HG03571 (cell line): Measurements from ENCODE around the gene MPDZ.

Experiments used
- ATAC-seq: cut with Tn5 transposase; IDR thresholded peaks from one replicate; pipeline ENCODE4 v1.9.1; 2021; ENCODE audit not compliant: unreplicated experiment

The MPDZ gene

DNA sequence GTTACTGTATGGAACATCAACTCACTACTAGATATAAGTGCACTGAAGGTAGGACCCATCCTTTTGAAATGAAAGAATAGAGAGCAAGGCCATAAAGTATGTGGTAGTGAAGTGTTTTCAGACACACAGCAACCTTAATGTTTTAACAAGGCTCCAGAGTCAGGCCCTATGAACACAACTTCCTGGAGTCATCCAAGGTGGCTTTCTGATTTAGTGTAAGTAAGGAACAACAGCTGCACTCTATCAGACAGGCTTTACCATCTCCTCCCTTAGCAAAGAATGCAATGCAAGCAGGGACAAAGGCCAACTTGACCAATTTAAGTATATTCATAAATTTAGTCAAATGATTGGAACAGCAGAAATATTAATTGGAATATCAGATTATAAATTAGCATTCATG is 90.1 kb downstream of the MPDZ start:
- ATAC-seq: no peak

DNA sequence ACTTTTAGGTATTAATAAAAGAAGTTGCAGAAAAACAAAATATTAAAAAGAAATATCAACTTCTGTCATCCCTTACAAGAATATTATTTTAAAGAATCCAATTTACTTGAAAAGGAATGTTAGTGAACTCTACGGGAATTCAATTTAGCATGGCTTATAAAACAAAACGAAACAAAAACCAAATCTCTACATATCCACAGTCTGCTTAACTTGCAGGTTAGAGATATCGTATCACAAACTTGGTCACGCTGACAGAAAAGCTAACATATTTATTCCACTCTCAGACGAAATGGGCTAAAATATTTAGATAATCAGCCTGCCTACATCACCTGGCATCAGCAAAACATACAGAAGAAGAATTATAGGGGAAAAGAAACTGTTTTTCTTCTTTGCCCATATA is 92.7 kb downstream of the MPDZ start:
- ATAC-seq: no peak

DNA sequence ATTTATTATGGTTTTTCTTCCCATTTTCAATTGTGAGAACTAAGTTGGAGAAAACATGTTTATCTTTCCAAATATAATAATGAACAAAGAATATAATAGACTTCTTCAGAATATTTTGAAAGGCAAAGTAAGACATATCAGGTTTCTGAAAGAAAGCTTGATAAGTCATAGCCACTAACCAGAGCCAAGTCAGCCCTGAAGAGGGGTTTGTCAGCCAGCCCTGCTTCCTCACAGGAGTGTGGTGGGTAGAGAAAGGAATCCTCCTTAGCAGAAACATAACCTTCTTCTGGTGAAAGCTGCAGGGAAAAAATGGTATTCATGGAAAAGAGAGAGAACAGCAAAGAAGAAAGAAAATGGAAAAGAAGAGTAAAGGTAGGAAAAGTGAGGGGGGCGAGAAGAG is 93.4 kb downstream of the MPDZ start:
- ATAC-seq: no peak

DNA sequence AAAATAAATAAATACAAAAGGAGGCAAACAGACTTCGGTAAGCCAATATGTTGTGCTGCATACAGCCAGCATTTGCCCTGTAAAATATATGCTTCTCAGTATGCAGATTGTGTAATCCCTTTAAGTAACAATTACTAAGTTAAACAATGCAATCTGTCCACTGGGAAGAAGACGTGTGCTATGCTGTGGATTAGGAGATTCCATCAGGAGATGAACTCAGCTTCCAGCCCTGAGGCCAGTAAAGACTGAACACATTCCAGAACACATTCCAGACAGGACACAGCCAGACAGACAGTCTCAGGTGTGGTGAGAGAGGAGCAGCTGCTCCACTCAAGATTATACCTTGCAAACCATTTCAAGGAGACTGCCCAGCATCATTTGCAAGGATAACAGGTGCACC is 97.8 kb downstream of the MPDZ start:
- ATAC-seq: no peak

DNA sequence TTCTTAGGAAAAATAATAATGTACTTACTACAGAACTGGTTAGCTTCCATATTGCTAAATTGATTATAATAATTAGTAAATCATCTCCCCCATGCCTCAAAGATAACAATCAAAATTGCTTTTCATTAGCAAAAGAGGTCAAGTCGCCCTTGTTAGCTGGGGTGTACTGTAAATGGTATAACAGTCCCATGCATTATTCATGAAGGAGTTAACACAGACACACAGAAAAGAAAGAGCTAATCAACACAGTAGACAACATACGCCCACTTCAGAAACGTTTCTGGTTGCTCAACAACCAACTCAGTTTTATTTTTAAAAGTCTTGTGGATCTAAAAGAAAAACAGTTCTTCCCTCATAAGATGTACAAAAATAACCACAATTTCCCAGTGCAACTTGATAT is 100.2 kb downstream of the MPDZ start:
- ATAC-seq: no peak

DNA sequence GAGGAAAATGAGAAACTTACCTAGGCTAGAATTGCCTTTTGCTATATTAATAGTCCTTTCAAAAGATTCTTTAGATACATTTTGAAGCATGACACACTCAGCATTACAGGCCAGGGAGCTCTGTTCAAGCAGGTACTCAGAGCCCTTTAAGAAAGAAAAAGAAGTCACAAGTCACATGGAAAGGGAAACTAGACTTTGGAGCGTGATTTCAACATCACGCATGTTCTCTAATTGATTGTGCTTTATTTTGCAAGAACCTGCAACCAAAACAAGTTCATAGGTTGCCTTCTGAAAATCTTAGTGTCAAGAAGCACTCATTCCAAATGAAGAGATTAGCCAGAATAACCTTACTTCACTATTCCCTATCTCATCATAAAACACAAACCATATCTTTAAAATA is 103.8 kb downstream of the MPDZ start:
- no peak for ATAC-seq

DNA sequence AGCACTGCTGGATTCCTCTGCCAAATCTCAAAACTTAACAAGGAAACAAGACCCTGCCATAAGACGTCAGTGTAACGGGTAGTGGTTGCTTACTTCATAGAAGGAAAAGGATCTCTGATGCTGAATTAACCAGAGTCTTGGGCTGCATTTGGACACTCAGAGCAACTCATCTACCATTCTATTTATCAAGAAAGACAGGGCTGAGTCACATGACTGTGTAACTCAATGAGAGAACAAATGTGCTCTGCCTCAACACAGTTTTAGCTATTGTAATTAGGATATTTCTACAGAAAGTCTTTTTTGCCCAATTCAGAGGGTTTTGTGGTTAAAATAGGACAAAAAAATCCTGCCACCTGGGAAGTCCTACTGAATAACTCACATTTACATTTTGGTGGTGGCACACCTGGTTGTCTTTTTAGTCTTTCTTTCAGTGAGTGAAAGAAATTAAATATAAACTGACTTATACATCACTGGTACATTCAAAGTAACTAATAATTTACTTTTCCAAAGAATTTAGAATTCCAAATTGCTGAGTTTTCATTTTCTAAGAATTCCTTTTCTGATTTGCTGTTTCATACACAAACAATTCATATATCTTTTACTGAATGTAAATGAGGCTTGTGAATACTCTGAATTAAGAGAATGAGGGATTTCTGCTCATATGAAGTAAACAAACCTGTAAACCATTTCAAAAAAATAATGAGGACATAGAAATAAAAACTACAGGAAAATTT is 104.4 kb downstream of the MPDZ start:
- no peak for ATAC-seq

DNA sequence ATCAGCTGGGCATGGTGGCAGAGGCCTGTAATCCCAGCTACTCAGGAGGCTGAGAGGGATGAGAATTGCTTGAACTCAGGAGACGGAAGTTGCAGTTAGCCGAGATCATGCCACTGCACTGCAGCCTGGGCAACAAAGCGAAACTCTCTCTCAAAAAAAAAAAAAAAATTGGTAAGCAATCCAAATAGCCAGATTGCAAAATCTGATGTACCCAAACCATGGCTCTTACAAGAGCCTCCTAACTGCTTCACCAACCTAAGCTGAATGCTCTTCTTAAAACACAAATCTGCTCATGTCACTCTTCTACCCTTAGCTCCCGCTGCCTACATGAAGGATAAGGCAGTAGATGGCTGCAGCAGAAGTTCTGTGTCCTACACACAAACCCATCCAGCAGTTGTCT is 105.9 kb downstream of the MPDZ start:
- ATAC-seq: no peak

DNA sequence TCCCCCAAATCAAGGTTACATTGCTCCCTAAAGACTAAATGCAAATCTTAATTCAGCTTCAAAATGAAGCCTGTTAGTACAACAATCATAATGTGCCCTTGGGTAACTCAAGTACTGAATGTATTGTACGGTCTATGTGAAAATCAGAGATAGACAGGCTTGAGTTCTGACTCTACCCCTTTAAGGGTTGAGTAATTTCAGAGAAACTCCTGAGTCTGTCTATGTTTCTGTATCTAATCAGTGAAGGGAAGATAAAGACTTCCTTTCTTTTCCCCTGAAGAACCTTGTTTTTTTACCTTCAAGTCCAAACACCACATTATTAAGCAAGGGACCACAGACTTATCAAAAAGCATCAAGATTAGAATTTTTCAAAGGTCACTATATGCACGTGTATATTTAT is 108.2 kb downstream of the MPDZ start:
- ATAC-seq: no peak

DNA sequence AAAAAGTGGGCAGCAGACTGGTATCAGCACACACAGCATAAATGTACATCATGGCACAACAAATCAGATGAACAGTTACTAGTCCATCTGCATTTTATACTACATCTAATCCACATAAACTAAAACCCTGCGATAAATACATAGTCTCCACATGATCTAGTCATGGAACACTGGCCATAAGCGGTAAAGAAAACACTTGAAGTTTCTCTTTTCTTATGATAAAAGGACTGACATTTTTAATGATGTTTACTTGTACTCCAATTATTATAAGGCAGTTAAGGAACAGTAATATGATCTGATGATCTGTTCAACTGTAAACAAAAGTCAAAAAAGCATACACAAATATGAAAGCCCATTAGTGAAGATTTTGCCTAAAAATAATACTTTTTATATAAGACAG is 112.5 kb downstream of the MPDZ start:
- ATAC-seq: no peak

DNA sequence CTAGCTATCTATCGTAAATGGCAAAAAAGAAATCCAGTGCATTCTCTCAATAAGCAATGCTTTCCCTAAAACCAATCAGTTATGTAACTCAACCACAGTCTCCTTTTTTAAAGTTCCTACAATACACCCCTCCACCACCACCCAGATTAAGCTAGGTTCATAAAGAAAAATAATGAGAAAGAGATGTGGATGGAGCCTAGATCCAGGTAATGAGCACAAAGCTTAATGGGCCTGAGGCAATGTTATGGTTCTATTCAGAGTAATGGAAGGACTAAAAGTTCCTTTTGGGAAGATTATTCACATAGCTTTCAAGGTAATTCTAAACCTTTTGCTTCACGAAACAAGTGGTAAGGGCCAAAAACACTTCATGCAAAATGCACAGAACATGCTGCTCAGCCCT is 113.5 kb downstream of the MPDZ start:
- ATAC-seq: no peak

DNA sequence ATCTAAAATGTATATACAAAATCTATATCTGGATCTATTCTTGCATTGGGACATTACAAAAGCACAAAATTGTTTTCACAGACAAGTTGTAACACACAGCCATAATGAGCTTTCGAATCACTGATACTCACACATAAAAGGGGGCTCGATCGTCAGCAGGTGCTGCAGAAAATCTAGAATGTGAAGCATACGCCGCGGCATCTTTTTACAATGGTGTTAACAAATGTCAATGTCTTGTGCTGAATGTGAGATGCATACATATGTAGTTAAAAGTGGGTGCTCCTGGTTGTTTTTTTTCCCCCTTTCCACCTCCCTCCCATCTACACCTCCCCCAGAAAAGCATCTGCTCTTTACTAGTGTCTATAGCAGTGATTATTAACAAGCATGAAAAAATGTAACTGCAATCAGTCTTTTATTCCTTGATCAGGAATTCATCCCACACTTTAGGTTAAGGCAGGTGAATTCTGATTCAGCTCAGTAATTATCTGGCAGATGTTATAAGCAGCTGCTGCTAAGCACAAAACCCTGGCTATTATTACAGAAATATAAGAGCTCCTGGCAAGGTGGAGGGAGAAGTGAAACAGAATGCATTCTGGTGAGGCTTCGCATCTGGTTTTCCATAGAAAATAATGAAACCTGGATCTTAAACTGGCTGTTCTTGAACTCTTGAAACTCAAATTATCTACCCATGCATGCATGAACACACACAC is 114.1 kb downstream of the MPDZ start:
- no peak for ATAC-seq

DNA sequence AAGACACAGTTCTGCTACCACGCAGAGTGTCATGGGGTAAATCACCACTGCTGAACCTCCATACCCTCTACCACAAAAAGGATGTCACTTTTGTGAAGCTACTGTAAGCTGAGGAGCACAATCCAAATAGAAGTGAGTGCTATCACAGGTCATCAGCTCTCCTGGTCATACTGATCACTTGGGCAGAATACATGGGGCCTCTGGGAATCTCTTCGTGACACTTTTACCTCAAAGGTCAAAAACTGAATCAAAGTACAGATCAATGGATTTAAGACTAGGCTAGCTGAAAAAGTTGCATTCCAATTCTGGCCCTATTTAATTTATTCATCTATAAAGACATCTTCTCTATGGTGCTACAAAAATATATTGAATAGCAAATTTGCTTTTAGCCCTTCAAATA is 115.5 kb downstream of the MPDZ start:
- no peak for ATAC-seq

DNA sequence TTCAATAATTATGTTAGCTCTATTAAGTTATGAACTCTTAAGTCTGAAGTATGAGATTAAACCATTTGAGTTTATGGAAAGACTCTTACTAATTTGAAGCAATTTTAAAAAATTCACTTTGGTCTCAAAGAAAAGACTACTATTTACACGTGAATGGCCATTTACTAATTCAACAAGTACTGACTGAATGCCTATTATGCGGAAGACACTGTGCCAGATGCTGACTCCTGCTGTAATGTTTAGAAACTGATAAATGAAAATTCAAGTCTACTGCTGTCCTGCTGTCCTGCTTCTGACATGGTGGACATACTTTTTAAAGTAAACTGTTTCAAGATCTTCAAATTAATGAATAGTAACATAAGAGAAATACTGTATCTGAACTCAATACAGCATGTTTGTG is 116.2 kb downstream of the MPDZ start:
- no peak for ATAC-seq

DNA sequence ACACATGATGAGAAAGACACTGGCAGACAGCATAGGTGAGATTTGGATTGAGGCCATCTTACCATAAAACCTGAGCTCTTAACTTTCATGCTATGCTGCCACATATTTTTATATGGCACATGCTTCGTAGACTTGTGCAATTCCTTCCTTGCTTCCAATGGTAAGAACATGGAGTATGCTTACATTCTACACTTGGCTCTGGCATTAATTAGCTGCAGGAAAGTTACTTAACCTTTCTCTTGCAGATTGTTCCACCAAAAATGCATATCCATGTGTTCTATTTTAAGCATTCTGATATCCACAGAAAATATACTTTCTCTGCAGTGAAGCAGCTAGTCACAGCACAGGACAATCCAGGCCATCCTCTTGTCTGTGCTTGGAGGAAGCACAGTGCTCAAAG is 119.4 kb downstream of the MPDZ start:
- no peak for ATAC-seq

DNA sequence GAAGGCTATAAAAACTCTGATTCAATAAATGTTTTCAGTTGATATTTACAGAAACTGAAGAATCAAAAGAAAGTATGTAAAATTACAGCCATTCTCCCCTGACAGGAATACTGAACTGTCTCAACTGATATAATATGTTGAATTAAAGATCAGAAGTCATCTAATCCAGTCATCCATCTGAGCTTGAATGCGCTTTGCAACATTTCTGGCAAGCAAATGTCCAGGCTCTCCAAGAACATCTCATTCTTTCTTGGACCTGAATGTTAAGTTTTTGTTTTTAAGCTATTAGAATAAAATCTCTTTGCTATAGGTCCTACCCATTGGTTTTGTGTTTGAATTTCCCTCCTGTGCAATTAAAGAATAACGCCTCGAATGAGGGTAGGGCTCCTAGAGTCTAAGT is 120.5 kb downstream of the MPDZ start:
- no peak for ATAC-seq

DNA sequence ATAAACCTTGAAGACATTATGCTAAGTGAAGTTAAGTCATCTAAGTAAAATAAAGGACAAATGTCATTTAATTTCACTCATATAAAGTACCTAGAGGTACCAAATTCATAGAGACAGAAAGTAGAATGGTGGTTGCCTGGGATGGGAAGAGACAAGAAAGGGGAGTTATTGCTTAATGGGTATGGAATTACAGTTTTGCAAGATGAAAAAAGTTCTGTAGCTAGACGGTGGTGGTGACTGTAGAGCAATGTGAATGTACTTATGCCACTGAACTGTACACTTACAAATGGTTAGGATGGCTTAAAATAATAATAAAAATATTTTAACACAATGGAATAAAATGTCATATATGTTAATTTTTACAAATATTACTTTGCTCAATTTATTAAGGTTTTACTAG is 128.0 kb downstream of the MPDZ start:
- ATAC-seq: no peak

DNA sequence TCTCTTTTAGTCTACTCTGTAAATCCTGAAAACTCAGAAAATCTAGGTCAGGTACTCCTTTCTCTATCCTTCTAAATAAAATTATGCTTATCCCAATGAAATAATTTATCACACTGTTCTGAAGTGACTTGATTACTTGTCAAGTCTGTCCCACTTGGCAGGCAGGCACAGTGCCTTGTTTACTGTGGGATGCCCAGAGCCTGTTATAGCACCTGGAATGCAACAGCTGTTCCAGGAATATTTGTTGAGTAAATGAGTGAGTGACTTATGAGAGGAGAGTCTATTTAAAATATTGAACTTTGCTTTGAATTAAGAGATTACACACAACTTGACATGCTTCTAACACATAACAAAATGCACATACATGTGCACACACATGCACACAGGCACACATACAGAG is 130.0 kb downstream of the MPDZ start:
- ATAC-seq: no peak

DNA sequence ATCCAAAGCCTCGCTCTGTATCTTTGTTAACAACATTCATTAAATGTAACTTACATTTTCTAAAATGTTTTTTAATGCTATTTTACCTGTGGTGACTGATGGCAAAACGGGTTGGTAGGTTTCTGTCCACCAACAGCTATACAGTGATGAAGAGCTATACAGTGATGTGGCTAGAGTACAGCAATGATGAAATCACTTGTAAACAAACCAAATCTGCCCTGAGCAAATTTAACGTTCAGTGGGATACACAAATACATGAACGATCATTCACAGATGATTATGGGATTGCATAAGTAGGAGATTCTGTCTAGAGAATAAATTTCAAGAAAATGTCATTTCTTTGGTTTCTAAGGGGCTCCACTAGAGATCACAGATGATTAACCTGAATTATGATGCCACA is 132.7 kb downstream of the MPDZ start:
- no peak for ATAC-seq

DNA sequence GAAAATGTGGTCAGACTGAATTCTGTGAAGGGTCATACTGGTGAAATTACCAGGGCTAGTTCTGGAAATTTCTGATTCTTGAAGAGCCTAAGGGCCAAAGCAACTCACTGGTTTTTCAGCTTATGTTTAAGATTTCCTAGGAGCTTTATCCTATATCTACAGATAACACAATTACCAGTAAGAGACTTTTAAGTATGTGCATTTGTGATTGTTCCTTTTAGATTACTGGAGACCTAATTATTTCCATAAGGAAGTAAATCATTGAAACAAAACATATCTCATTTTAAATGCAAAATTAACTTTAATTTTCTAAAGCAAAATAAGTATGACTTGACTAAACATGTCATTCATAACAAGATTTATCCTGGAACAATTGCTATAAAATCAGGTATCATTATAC is 134.2 kb downstream of the MPDZ start:
- no peak for ATAC-seq

DNA sequence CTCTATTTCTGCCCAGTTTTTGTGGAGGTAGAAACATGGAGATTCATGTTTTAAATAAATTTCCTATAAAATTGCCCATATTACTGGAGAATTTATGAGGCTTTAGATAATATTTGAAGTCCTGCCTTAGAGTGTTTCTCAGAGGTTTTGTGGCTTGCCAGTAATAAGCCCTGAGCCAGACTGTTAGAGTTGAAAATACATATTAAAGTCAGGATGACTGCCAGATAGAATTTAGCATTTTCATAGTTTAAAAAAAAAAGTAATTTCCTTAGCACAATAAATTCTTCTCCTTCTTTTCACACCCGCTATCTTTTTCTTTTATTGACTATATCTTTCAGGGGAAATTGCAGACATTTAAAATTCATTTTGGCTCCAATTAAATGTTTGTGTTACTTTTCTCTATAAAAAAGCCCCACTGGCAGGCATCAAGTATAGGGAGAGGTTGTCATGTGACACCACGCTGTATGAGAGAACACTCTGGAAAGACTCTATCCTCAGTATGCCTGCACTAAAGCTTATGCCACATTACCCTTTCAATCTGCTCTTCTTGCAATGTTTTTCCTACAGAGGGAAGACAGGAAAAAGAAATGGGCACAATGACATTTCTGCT is 135.2 kb downstream of the MPDZ start:
- no peak for ATAC-seq

DNA sequence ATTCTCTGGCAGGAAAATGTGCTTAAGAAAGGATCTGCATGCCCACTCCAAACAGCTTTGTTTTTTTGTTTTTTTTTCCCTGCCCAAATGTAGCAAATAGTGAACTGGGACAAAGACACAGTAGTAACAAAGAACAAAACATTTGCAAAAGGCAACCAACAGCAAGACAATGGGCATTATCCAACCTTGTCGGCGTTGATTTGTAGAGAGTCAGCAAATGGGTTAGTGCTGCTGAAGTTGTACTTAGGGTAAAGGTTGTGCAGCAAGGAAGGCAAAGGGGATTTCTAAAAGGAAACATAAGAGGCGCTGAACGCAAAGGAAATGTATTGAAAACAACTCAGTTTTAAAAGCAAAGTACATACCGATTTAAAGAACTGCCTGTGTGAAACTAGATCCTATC is 136.2 kb downstream of the MPDZ start:
- no peak for ATAC-seq

DNA sequence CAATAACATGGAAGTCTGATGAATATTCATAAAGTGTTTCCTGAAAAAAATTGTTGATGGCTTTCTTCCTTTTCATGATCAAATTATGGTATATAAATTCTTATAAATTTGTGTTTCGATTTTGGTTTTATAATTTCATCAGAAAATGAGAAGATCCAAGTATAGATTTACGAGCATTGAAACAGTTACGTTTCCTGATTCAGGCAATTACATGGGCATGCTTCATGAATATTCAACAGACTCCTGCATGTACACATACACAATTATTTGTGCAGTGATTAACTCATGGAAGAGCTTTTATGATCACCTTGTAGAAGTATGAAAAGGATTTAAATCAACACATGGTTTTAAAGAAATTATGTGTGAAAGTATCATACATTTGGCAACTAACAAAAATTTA is 136.7 kb downstream of the MPDZ start:
- ATAC-seq: no peak
